WTC11 (cell line): ENCODE data around the gene GABBR2. TPM values are rescaled to one million over a fixed set of nuclear protein-coding genes. Genes with fewer than 3 reads are reported as not detected.

Experiments used
- ATAC-seq: fragments of 200-7000 bp; cut with Tn5 transposase; 2 replicates; pipeline ENCODE4 v1.10.0; 2021; ENCODE audit warnings: mild to moderate bottlenecking, moderate library complexity
- CTCF ChIA-PET: fragments of 300-600 bp; sonication (Branson Sonifier 250); formaldehyde crosslinking; loops from one replicate; lab custom pipeline; 2021; ENCODE audit warnings: antibody characterized with exemption; lab: Charles Lee
- POLR2A ChIA-PET: fragments of 350-600 bp; sonication (Branson Sonifier 250); formaldehyde crosslinking; loops from one replicate; lab custom pipeline; 2021; ENCODE audit warnings: antibody characterized with exemption; lab: Charles Lee
- DNase-seq: peaks from one replicate; pipeline ENCODE4 v3.0.0; 2021; ENCODE audit warnings: low spot score
- H3K27ac Mint-ChIP-seq: 2 replicates; pipeline ENCODE4 v1.8.0; 2021; ENCODE audit warnings: mixed read lengths
- H3K27me3 Mint-ChIP-seq: 2 replicates; pipeline ENCODE4 v1.8.0; 2021; ENCODE audit warnings: low read depth, mild to moderate bottlenecking, moderate library complexity, mixed read lengths
- H3K36me3 Mint-ChIP-seq: 2 replicates; pipeline ENCODE4 v1.8.0; 2021; ENCODE audit warnings: mixed read lengths
- H3K4me1 Mint-ChIP-seq: 2 replicates; pipeline ENCODE4 v1.8.0; 2022; ENCODE audit warnings: mixed read lengths
- H3K4me3 Mint-ChIP-seq: 2 replicates; pipeline ENCODE4 v1.8.0; 2021; ENCODE audit warnings: mild to moderate bottlenecking, moderate library complexity, mixed read lengths
- H3K9me3 Mint-ChIP-seq: 2 replicates; pipeline ENCODE4 v1.8.0; 2021; ENCODE audit warnings: mixed read lengths
- ATF6 ChIP-seq: sonication (generic); formaldehyde crosslinking; IDR thresholded peaks from 2 replicates; pipeline ENCODE4 v1.8.1; 2023; ENCODE audit warnings: mild to moderate bottlenecking, missing genetic modification reagents
- CBFB ChIP-seq: sonication (generic); formaldehyde crosslinking; IDR thresholded peaks from 2 replicates; pipeline ENCODE4 v1.8.1; 2022; ENCODE audit warnings: mild to moderate bottlenecking, low read depth, missing genetic modification reagents
- CREB1 ChIP-seq: sonication (generic); formaldehyde crosslinking; IDR thresholded peaks from 2 replicates; pipeline ENCODE4 v1.8.0; 2023; ENCODE audit warnings: mild to moderate bottlenecking, missing genetic modification reagents
- CREM ChIP-seq: sonication (generic); formaldehyde crosslinking; IDR thresholded peaks from 2 replicates; pipeline ENCODE4 v1.8.1; 2022; ENCODE audit warnings: mild to moderate bottlenecking, missing genetic modification reagents, moderate library complexity
- FOXK1 ChIP-seq: sonication (generic); formaldehyde crosslinking; IDR thresholded peaks from 2 replicates; pipeline ENCODE4 v1.8.0; 2022; ENCODE audit warnings: mild to moderate bottlenecking, moderate library complexity, missing genetic modification reagents
- FOXP1 ChIP-seq: sonication (generic); formaldehyde crosslinking; IDR thresholded peaks from 2 replicates; pipeline ENCODE4 v1.8.0; 2022; ENCODE audit warnings: missing genetic modification reagents, mild to moderate bottlenecking, moderate library complexity, borderline replicate concordance
- JUN ChIP-seq: sonication (generic); formaldehyde crosslinking; IDR thresholded peaks from 2 replicates; pipeline ENCODE4 v1.8.0; 2023; ENCODE audit warnings: mild to moderate bottlenecking, missing genetic modification reagents
- KAT7 ChIP-seq: sonication (generic); formaldehyde crosslinking; IDR thresholded peaks from 2 replicates; pipeline ENCODE4 v1.8.1; 2023; ENCODE audit warnings: missing genetic modification reagents, mild to moderate bottlenecking, borderline replicate concordance
- NFYB ChIP-seq: sonication (generic); formaldehyde crosslinking; conservative IDR thresholded peaks from 2 replicates; pipeline ENCODE4 v1.8.0; 2022; ENCODE audit warnings: low read depth, missing genetic modification reagents
- OVOL2 ChIP-seq: fragments of 250-450 bp; sonication (Bioruptor Pico); IDR thresholded peaks from 2 replicates; pipeline ENCODE4 v1.9.0; 2021; ENCODE audit warnings: mild to moderate bottlenecking, borderline replicate concordance
- PRDM15 ChIP-seq: sonication (generic); formaldehyde crosslinking; IDR thresholded peaks from 2 replicates; pipeline ENCODE4 v1.8.0; 2022; ENCODE audit warnings: missing genetic modification reagents
- PRRX2 ChIP-seq: fragments of 250-450 bp; sonication (Bioruptor Pico); IDR thresholded peaks from 2 replicates; pipeline ENCODE4 v1.8.0; 2021; ENCODE audit warnings: mild to moderate bottlenecking
- STAT6 ChIP-seq: sonication (generic); formaldehyde crosslinking; conservative IDR thresholded peaks from 2 replicates; pipeline ENCODE4 v1.8.1; 2023; ENCODE audit warnings: mild to moderate bottlenecking, low read depth, missing genetic modification reagents, moderate library complexity
- TEAD4 ChIP-seq: sonication (generic); formaldehyde crosslinking; IDR thresholded peaks from 2 replicates; pipeline ENCODE4 v1.8.0; 2022; ENCODE audit warnings: mild to moderate bottlenecking, missing genetic modification reagents
- TP53 ChIP-seq: sonication (generic); formaldehyde crosslinking; IDR thresholded peaks from 2 replicates; pipeline ENCODE4 v1.8.1; 2023; ENCODE audit warnings: mild to moderate bottlenecking, missing genetic modification reagents
- ZNF281 ChIP-seq: sonication (generic); formaldehyde crosslinking; IDR thresholded peaks from 2 replicates; pipeline ENCODE4 v1.8.0; 2023; ENCODE audit warnings: mild to moderate bottlenecking, missing genetic modification reagents
- ZNF425 ChIP-seq: fragments of 250-450 bp; sonication (Bioruptor Pico); conservative IDR thresholded peaks from 2 replicates; pipeline ENCODE4 v1.9.0; 2021; ENCODE audit warnings: mild to moderate bottlenecking
- total RNA-seq: library from RNA; stranded (reverse); gene quantifications from 3 replicates; pipeline ENCODE4 v1.2.3, GENCODE V29; 2021
- TF ChIP-seq, protein P1 (sequence below): sonication (generic); formaldehyde crosslinking; IDR thresholded peaks from 2 replicates; pipeline ENCODE4 v1.8.1; 2023; ENCODE audit warnings: mild to moderate bottlenecking, missing genetic modification reagents, moderate library complexity
- TF ChIP-seq, protein P2 (sequence below): fragments of 250-450 bp; sonication (Bioruptor Pico); IDR thresholded peaks from 2 replicates; pipeline ENCODE4 v1.8.0; 2021; ENCODE audit warnings: mild to moderate bottlenecking

The GABBR2 gene
- total RNA-seq, 1 experiment from 2014 or later = 0.92 TPM

GRCh38 chr9:98673681-98674080 lies 35.1 kb downstream of the GABBR2 start:
- no peak for TF ChIP-seq CREM (CRISPR knock-in tag)
- no peak for TF ChIP-seq ZNF425
- no peak for TF ChIP-seq STAT6
- TF ChIP-seq PRRX2 (CRISPR knock-in tag) = no peak
- no peak for TF ChIP-seq NFYB
- TF ChIP-seq ATF6 (CRISPR knock-in tag) = no peak
- TF ChIP-seq KAT7 = no peak
- TF ChIP-seq ZNF281 (CRISPR knock-in tag) = no peak
- TF ChIP-seq, protein P1, sequence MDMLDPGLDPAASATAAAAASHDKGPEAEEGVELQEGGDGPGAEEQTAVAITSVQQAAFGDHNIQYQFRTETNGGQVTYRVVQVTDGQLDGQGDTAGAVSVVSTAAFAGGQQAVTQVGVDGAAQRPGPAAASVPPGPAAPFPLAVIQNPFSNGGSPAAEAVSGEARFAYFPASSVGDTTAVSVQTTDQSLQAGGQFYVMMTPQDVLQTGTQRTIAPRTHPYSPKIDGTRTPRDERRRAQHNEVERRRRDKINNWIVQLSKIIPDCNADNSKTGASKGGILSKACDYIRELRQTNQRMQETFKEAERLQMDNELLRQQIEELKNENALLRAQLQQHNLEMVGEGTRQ (CRISPR knock-in tag) = no peak
- no peak for TF ChIP-seq PRDM15
- TF ChIP-seq CBFB = no peak
- no peak for TF ChIP-seq TEAD4 (CRISPR knock-in tag)
- TF ChIP-seq FOXK1 = no peak
- TF ChIP-seq, protein P2, sequence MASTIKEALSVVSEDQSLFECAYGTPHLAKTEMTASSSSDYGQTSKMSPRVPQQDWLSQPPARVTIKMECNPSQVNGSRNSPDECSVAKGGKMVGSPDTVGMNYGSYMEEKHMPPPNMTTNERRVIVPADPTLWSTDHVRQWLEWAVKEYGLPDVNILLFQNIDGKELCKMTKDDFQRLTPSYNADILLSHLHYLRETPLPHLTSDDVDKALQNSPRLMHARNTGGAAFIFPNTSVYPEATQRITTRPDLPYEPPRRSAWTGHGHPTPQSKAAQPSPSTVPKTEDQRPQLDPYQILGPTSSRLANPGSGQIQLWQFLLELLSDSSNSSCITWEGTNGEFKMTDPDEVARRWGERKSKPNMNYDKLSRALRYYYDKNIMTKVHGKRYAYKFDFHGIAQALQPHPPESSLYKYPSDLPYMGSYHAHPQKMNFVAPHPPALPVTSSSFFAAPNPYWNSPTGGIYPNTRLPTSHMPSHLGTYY = no peak
- TF ChIP-seq CREB1 (CRISPR knock-in tag) = no peak
- TF ChIP-seq OVOL2 (CRISPR knock-in tag) = no peak
- TF ChIP-seq FOXP1 = no peak
- no peak for TF ChIP-seq JUN (CRISPR knock-in tag)
- TF ChIP-seq TP53 (CRISPR knock-in tag) = no peak
- CTCF ChIA-PET = no interaction called here
- H3K27ac Mint-ChIP-seq = no peak overlapping the region
- H3K4me1 Mint-ChIP-seq = peaks cover 17% of the 10 kb centered on the region
- POLR2A ChIA-PET = no interaction called here
- DNase-seq (no peak), ATAC-seq (no peak)
- no peak overlapping the region for H3K4me3 Mint-ChIP-seq
- peaks cover 15% of the 10 kb centered on the region for H3K36me3 Mint-ChIP-seq
- peaks cover 33% of the 10 kb centered on the region for H3K27me3 Mint-ChIP-seq
- peaks cover 33% of the 10 kb centered on the region for H3K9me3 Mint-ChIP-seq
